Stomach (tissue), 9 donors: Measurements from ENCODE around the gene USP13. TPM values are rescaled to one million over a fixed set of nuclear protein-coding genes. Genes with fewer than 3 reads are reported as not detected.

ENCODE experiments used
- DNase-seq, 2 donors: peaks; one replicate each; pipeline versions ENCODE4 v3.0.0 to v3.0.0-alpha.2; 2013 to 2019
- H3K27ac ChIP-seq, 5 donors: fragments of 200-600 bp in 4 of 5; sonication (generic) in 4 of 5; one replicate each; pipeline ENCODE4 v1.5.1; 2013 to 2019; ENCODE audit warnings: mild to moderate bottlenecking in 1 of 5, moderate library complexity in 1 of 5
- H3K27me3 ChIP-seq, 3 donors: fragments of 200-600 bp; sonication (generic); one replicate each; pipeline ENCODE4 v1.5.1; 2017 to 2019; ENCODE audit warnings: mixed run types in 1 of 3
- H3K36me3 ChIP-seq, 4 donors: fragments of 200-600 bp; sonication (generic); 1 replicate in 3 of 4; 2 replicates in 1 of 4; pipeline ENCODE4 v1.5.1; 2016 to 2019
- H3K4me1 ChIP-seq, 4 donors: fragments of 200-600 bp; sonication (generic); one replicate each; pipeline ENCODE4 v1.5.1; 2016 to 2019
- H3K4me3 ChIP-seq, 4 donors: fragments of 200-600 bp; sonication (generic) in 3 of 4; one replicate each; pipeline ENCODE4 v1.5.1; 2016 to 2019; ENCODE audit warnings: mild to moderate bottlenecking in 1 of 4
- H3K9me3 ChIP-seq, 4 donors: fragments of 200-600 bp; sonication (generic); one replicate each; pipeline ENCODE4 v1.5.1; 2016 to 2019
- EP300 ChIP-seq: sonication (generic); formaldehyde crosslinking; IDR thresholded peaks from one replicate; pipeline ENCODE4 v1.6.1; 2017; ENCODE audit warnings: antibody characterized with exemption
- POLR2A ChIP-seq, 4 donors: fragments of 450-650 bp; IDR thresholded peaks; one replicate each; pipeline ENCODE4 v1.6.1; 2016; ENCODE audit warnings: antibody characterized with exemption in 4 of 4, control low read depth in 2 of 4, mild to moderate bottlenecking in 1 of 4, moderate library complexity in 1 of 4
- POLR2AphosphoS5 ChIP-seq, 3 donors: sonication (generic); formaldehyde crosslinking; IDR thresholded peaks; one replicate each; pipeline ENCODE4 v1.6.1; 2016; ENCODE audit warnings: antibody characterized with exemption in 3 of 3
- WGBS, 5 donors: extraction: QIAGEN DNeasy Blood & Tissue Kit in 3 of 5; methylation state at CpG; one replicate each; pipeline versions ENCODE4 v1.1.5 to v1.1.7; 2013 to 2018; 5-methylcytosine and 5-hydroxymethylcytosine counted together
- intact Hi-C: fragments of 100-400 bp; cut with DNase I; formaldehyde crosslinking; loops from one replicate; pipeline ENCODE4 v1.15.1; 2023; ENCODE audit warnings: low total_unique reads
- polyA plus RNA-seq, 3 donors: library from polyadenylated mRNA; stranded (reverse); fragments of 200-250 nt; gene quantifications; one replicate each; pipeline ENCODE4 v1.2.3, GENCODE V29; 2013
- total RNA-seq, 5 donors: library from RNA; depleted of rRNA; stranded (reverse); fragments of >200 nt; gene quantifications; one replicate each; pipeline versions ENCODE4 v1.1.0 to v1.2.3, GENCODE V29; 2014 to 2016
- TF ChIP-seq, protein P1 (sequence below), 7 experiments: fragments of 450-650 bp in 4 of 7; fragments of 200-600 bp in 3 of 7; sonication (generic) in 3 of 7; IDR thresholded peaks; one replicate each; pipeline ENCODE4 v1.5.1; 2016 to 2019; ENCODE audit warnings: antibody characterized with exemption in 7 of 7, control low read depth in 2 of 7, mild to moderate bottlenecking in 1 of 7
- donor health status: healthy with polysubstance abuse.
- donor health status: Bipolar disorder and iron deficiency.
- donor health status: healthy.

The USP13 gene
- total and polyA plus RNA-seq, 8 donors: 1.3 to 10.3 (median 3.8) TPM

- H3K4me1 ChIP-seq: peaks cover 0 to 9% (median 0%) of the 10 kb centered on the region in 4 donors
- TF ChIP-seq, protein P1, sequence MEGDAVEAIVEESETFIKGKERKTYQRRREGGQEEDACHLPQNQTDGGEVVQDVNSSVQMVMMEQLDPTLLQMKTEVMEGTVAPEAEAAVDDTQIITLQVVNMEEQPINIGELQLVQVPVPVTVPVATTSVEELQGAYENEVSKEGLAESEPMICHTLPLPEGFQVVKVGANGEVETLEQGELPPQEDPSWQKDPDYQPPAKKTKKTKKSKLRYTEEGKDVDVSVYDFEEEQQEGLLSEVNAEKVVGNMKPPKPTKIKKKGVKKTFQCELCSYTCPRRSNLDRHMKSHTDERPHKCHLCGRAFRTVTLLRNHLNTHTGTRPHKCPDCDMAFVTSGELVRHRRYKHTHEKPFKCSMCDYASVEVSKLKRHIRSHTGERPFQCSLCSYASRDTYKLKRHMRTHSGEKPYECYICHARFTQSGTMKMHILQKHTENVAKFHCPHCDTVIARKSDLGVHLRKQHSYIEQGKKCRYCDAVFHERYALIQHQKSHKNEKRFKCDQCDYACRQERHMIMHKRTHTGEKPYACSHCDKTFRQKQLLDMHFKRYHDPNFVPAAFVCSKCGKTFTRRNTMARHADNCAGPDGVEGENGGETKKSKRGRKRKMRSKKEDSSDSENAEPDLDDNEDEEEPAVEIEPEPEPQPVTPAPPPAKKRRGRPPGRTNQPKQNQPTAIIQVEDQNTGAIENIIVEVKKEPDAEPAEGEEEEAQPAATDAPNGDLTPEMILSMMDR (IDR thresholded peaks at IDR 0.05): no peak
- TF ChIP-seq POLR2AphosphoS5 (IDR thresholded peaks at IDR 0.05): no peak
- no peak for TF ChIP-seq POLR2A (IDR thresholded peaks at IDR 0.05)
- no peak for TF ChIP-seq EP300
- no peak overlapping the region for H3K27ac ChIP-seq
- H3K27me3 ChIP-seq: no peaks in the 10 kb centered on the region
- no peak for DNase-seq
- no peaks in the 10 kb centered on the region for H3K9me3 ChIP-seq
- WGBS, 5 donors: 84 to 97% (median 92%) methylated on average over 2 of the region's 2 CpGs
- H3K36me3 ChIP-seq: no peaks in the 10 kb centered on the region
- no peak overlapping the region for H3K4me3 ChIP-seq
- intact Hi-C loops: no loop called here
These were observed 175.9 kb downstream of the USP13 start for GRCh38 chr3:179828738-179829137.

DNA sequence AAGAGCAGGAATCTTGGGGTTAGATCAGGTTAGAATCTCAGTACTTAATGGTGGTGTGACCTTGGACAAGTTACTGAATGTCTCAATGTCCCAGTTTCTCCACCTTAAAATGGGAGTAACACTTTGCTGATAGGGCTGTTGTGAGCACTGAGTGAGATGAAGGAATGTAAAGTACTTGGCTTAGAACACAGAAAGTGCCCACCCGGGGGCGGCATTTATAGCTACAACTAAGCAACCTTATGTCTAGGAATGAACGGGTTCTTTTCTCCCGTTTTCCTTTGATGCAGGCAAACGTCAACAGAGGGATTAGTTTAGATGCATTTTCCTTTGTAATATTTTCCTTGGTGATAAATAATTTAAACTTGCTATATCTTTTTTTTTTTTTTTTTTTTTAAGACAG lies 176.6 kb downstream of the USP13 start:
- 51 to 69% (median 55%) methylated on average over 5 of the region's 5 CpGs for WGBS, 5 donors

GRCh38 chr3:179832333-179832854 lies 179.6 kb downstream of the USP13 start:
- no peaks in the 10 kb centered on the region for H3K4me1 ChIP-seq
- no peak overlapping the region for H3K27ac ChIP-seq
- 90 to 98% (median 94%) methylated on average over 3 of the region's 3 CpGs for WGBS, 5 donors
- DNase-seq: no peak
- intact Hi-C loops: no loop called here
- no peak overlapping the region for H3K4me3 ChIP-seq
- TF ChIP-seq POLR2AphosphoS5 (IDR thresholded peaks at IDR 0.05) (no peak), POLR2A (IDR thresholded peaks at IDR 0.05) (no peak), EP300 (no peak)
- TF ChIP-seq, protein P1 (IDR thresholded peaks at IDR 0.05): no peak
- H3K27me3 ChIP-seq: no peaks in the 10 kb centered on the region
- H3K36me3 ChIP-seq: no peaks in the 10 kb centered on the region
- no peaks in the 10 kb centered on the region for H3K9me3 ChIP-seq

More for the DNA sequence above, 176.6 kb downstream of the USP13 start:
- intact Hi-C loops: no loop called here
- DNase-seq: no peak
- no peak overlapping the region for H3K4me3 ChIP-seq
- no peaks in the 10 kb centered on the region for H3K27me3 ChIP-seq
- H3K36me3 ChIP-seq: no peaks in the 10 kb centered on the region
- peaks cover 0 to 9% (median 0%) of the 10 kb centered on the region in 4 donors for H3K4me1 ChIP-seq
- H3K9me3 ChIP-seq: no peaks in the 10 kb centered on the region
- no peak overlapping the region for H3K27ac ChIP-seq
- TF ChIP-seq, protein P1 (IDR thresholded peaks at IDR 0.05): no peak
- TF ChIP-seq POLR2AphosphoS5 (IDR thresholded peaks at IDR 0.05) (no peak), EP300 (no peak), POLR2A (IDR thresholded peaks at IDR 0.05) (no peak)

DNA sequence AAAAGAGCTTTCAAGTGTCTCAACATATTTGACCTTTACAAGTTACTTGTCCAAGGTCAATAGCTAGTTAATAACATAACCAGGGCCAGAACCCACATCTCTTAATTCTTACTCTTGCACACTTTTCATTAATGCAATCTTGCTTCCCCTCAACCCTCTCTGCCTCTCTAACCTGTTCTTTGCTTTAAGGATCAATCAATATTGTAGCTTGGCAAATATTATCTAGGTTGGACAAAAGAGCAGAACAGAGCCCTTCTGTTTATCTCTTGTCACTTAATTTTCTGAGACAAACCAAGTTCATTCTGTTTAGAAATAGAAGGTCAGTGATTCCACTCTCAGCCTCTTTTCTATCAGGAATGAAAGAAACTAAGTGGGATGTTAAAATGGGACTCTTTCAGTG lies 180.5 kb downstream of the USP13 start:
- TF ChIP-seq EP300: no peak
- TF ChIP-seq POLR2A (IDR thresholded peaks at IDR 0.05): no peak
- TF ChIP-seq, protein P1 (IDR thresholded peaks at IDR 0.05): no peak
- TF ChIP-seq POLR2AphosphoS5 (IDR thresholded peaks at IDR 0.05): no peak
- Histone ChIP-seq H3K27me3 (no peaks in the 10 kb centered on the region), H3K36me3 (no peaks in the 10 kb centered on the region), H3K9me3 (no peaks in the 10 kb centered on the region), H3K27ac (no peak overlapping the region), H3K4me1 (no peaks in the 10 kb centered on the region), H3K4me3 (no peak overlapping the region)
- DNase-seq: no peak
- intact Hi-C loops: no loop called here
